AG20443 (cell line): ENCODE results near the gene QSOX2.
A peak's percentile ranks its signal among the peaks of the same experiment; 100 is the strongest.

Source experiments
- DNase-seq: peaks from one replicate; pipeline ENCODE4 v3.0.0; 2012; ENCODE audit warnings: low spot score, mixed read lengths

The QSOX2 gene

DNA sequence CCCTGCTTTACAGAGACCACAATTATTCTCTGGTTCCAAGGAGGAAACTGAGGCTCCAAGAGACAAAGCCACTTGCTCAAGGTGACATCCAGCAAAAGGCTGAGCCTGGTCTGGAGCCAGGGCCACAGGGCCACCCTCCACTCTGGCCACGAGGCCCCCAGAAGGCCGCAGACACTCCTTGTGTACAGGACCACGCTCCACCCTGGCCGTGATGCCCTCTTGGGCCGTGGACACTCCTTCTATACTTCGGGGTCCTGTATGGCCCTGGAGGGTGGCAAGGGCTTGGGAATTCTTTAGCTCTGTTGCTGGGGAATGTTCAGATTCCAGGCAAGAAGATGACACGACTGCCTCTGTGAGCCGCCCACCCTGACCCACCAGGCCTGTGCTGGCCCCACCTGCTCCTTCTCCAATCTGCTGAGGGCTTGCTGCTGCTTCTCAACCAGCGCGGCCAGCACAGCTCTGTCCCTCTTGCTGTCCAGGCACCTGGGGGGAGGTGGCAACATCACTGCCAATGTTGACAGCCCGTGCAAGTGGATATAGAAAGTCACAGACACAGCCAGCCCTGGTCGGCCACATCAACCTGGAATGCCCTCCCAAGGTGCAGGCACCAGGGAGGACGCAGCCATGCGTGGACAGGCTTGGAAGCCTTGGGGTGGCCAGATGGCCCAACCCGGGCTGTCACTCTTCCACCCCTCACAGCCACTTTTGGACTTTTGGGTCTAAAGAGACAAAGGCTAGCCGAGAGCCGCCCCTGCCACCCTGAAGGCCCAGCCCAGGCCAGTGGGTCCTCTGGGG, 20.1 kb upstream of the QSOX2 start:
- DNase-seq = no peak

DNA sequence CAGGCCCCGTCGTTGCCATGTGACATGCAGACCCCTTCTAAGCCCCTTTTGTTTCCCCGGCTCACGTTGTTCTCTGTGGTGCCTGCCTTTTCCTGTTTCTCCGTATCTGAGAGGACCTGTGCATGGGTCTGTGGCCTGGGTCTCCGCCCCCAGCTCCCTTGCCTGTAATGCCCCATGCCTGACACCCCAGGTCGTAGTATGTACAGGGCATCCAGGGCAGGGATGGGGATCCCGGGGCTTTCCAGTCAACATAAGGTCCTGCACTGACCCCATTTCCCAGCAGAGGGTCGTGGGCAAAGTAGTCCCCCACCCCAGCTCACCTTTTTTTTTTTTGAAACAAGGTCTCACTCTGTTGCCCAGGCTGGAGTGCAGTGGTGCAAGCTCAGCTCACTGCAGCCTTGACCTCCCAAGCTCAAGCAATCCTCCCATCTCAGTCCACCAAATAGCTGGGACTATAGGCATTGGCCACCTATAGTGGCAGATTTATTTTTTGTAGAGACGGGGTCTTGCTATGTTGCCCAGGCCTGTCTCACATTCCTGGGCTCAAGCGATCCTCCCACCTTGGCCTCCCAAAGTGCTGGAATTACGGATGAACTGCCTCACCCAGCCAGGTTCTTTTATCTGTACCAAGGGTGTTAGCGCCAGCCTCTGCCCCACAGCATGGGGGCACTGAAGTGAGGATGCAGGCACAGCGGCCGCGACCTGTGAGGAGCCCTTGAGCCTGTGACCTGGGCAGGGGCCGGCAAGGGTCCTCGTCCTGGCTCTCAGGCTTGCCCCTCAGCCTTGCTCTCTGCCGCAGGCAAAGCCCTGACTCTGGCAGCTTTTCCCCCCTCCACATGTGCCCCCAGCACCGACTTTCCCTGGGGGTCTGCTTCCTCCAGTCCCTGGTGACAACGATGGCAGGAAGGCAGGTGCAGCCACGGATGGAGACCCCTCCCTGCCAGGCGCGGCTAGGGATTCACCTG, 19.1 kb upstream of the QSOX2 start:
- no peak for DNase-seq

DNA sequence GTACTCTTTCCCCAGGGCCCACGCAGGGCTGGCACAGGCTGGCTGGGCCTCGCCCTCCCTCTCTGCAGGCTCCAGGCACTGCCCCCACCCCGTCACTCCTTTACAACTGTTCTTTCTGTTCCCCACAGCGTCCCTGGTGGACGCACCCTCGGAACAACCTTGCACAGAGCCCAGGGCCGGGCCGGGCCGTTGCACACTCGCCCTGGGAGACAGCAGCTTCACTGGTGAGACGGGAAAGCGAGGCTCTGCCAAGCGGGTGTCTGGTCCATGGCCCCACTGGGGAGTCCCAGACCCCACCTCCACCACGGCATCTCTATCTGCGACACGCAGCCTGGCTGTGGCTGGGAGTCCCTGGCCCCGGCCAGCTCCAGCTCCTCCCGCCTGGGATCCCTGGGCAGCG, 18.4 kb upstream of the QSOX2 start:
- no peak for DNase-seq

GRCh38 chr9:136262671-136263178, 17.1 kb upstream of the QSOX2 start:
- DNase-seq = no peak

GRCh38 chr9:136261686-136262430, 16.2 kb upstream of the QSOX2 start:
- no peak for DNase-seq

DNA sequence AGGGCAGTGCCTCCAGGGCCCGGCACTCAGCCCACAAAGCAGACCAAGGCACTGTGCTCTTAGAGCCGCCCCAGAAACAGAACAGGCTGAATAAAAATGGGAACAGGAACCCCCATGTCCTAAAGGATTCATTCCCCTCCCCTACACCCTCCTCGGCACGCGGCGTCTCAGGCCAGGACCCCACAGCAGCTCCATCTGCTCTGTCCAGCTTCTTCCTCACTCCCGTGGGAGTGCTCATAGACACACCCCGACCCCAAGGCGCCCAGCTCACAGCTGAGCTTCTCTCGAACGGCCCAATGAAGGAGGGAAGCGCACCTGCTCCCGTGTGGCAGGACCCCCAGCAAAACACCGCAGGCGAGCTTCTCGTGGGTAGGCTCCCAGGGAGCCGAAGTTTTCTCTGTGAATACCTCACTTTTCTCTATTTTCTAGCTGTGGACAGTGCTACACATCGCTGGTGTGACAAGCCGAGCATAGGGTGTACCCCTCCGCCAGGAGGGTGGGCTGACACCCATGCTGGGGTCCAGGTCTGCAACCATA, 15.4 kb upstream of the QSOX2 start:
- DNase-seq = no peak

GRCh38 chr9:136260521-136260920, 14.9 kb upstream of the QSOX2 start:
- DNase-seq = no peak

DNA sequence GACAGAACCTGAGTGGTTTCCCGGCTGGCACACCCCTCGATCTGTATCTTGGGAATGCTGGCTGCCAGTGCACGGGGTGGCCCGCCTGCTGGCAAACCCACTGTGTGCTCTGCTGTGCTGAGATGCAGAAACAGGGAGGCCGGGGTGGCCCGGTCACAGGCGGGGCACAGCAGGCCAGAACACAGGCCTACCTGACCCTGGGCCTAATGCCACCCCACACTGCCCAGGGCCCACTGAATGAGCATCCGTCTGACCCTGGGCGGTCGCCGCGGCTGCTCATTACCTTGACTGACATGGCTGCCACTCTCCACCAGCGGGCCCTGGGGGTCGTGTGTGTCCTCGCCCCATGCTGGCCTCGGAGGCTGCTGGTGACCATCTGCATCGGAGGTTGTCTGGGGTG, 14.2 kb upstream of the QSOX2 start:
- DNase-seq = no peak

GRCh38 chr9:136259517-136259813, 13.9 kb upstream of the QSOX2 start:
- no peak for DNase-seq

DNA sequence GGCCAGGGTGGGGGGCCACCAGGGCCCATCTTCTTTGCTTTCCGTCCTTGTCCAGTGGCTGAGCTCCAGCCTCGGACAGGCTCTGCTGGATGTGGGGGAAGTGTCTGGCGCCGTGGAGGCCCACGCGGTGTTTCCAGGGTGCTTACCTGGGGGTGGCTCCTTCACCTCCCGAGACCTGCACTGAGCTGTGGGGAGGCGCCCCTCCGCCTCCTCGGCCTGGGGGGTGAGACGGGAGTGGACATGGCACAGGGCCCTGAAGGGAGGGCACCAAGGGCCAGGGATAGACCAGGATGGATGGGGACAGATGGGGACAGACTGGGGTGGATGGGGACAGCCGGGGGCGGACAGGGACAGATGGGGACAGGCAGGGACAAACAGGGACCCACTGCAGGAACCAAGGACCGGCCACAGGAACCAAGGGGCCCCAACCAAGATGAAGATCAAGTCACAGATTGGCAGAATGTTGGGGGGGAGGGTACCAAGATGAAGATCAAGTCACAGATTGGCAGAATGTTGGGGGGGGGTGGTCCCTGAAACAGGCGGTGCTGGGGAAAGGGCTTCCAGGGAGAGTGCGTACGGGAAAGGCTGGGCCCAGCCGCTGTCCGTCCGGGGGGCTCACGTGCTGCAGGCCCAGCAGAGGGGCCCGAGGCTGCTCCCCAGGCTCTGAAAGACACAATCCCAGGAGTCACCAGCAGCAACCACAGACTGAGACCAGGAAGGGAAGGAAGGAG, 13.3 kb upstream of the QSOX2 start:
- no peak for DNase-seq

DNA sequence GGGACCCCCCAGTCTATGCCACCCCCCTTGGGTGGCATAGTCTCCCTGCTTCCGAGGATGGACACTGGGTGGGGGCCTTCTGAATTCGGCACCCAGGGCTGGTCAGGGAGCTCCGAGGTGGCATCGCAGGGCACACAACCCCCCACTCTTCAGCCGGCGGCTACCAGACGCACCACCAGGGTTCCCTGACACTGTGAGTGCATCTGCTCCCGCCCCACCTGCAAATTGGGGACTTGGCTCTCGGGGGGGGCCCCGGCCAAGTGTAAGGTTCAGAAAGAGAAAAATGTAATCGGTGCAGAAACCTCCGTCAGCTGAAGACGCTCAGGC, 12.7 kb upstream of the QSOX2 start:
- no peak for DNase-seq

- no peak for DNase-seq
These were observed 12.0 kb upstream of the QSOX2 start for GRCh38 chr9:136257381-136258298.

DNA sequence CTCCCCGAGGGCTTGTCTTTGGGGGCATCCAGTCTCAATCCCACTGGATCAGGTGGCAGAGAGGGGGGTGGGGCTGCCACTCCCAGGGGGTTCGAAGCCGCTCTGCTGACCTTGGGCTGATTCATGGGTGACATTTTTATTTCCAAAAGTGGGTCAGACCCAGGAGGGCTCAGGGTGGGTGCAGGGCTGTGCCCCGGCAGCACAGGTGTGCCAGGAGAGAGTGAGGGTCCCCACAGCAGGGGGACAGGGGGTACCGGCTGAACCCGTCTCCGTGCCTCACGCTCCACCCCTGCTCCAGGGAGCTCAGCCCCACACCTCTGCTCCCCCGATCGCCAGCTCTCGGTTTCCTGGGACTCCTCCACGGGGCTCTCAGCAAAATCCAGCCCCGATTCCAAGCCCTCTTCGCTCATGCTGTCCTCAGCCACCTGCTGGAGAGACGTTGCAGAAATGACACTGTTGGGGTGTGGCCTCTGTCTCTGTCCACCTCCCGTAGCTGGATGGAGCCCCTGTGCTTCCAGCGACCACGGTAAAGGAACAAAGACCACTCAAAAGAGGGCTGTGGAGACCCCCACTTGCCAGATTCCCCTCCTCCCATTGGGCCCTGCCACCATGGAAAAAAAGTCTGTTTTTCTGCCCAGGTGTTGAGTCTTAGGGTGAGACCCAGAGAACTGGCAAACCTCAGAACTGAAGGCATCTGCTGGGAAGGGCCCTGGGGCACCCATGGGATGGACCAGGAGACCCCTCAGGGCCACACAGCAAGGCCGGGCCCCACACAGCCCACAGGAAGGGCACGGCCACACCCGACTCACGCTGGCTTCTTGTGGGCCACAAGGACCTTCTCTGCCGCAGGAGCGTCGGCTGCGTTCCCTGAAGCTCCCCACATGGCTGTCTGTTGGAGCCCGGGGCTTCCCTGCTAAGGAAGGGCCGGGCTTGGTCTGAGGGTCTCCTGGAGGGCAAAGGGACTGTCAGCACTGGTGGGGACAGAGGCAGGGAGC, 10.6 kb upstream of the QSOX2 start:
- no peak for DNase-seq

DNA sequence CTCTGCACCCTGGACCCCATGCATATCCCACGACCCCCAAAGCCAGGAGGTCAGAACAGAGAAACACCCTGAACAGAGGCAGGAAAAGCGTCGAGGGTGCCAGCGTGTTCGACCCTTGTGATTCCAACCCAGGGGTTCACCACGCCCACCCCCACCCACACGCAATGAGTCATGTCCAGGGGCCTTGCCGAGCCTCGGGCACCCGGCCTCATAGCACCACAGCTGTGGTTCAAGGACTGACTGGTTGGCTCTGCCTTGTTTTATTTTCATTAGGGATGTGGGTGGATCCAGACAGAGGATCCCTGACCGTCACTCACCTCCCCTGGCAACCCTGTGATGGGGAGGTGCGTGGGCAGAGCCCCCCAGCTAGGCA, 9.5 kb upstream of the QSOX2 start:
- peak; percentile 49 for DNase-seq

DNA sequence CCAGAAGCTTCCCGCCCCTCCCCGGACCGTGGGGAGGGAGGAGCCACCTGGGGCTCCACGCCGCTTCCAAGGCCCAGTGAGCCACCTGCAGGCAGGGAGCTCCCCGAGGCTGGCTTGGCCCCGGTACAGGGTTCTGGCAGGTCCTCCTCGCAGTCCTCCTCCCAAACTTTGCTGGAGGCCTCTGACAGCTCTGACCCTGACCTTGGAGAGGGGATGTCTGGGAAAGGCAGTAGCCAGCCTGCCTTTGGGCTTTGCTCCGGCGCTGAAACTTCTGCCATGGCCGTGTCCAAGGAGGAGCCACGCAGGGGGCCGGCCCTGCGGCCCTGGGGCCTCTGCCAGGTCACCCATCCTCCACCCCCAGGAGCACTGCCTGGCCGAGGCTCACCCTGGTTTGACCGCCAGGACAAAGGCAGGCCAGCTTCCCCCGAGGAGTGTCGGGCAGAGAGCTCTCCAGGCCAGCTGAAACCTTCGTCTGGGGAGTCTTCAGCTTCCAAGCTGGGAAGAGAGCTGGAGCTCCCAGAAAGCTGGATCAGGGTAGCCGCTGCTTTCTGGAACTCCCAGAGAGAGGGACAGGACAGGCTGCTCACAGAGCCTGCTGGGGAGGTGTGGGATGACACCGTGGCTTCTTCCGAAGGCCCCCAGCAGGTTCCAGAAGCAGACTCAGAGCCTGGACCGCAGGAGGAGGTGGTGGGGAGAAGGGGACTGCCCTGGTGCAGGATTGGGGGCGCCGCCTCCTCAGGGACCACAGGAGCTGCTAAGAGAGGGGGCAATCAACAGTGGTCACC, 9.0 kb upstream of the QSOX2 start:
- peak; percentile 29 for DNase-seq

DNA sequence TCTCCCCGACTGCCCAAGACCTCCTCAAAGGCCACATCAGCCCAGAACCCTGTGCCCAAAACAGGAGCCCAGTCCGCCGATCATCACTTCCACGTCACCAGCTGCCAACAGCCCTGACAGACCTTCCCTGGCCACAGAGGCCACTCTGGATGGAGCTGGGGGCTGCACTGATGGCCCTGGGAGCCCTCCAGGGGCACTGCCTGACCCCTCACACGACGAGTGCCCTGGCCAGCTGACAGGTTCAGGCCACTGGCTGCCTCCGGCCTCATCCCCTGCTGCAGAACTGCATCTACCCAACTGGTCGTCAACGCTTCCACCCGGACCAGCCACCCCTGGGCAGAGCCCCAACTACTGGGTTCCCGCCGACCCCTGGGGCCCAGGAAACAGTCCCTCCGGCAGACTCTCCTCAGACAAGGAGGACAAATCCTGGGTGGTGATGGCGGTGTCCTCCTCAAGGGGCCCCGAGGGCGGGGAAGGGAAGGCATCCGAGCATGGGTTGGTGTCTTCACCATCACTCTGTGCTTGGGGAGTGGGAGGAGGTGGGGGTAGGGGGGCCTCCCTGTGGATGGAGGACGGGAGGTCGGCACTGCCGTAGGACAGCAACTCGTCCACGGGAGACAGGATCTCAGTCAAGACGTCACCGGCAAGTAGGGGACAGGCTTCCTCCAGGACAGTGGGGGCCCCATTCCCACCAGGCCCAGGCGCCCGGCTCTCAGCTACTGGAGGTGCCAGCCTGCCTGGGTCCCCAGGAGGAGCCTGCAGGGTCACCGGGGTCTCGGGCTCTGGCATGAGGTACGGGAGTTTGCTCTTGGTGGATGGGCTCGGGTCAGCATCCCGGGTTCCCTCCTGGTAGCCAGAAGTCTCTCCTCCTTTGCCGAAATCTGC, 7.9 kb upstream of the QSOX2 start:
- DNase-seq = no peak

GRCh38 chr9:136252846-136253245, 7.2 kb upstream of the QSOX2 start:
- no peak for DNase-seq
